ENCODE measurements around the gene GOLGB1. TPM values are rescaled to one million over a fixed set of nuclear protein-coding genes. Genes with fewer than 3 reads are reported as not detected.

GOLGB1 gene
- total RNA-seq, 6 donors from 2014 or later = 46.4 to 116 (median 51.8) TPM

Small RNA genes within 50 kb of the gene (small RNA-seq; reads per million reads assigned to genes)
- gene RNU4-62P = 0 reads per million in 4 donors

Other genes with a start within 250 kb of the GOLGB1 start
- gene POLQ, start 203.8 kb downstream of the GOLGB1 start, total RNA-seq = 1 to 10 TPM in 1 of 6 donors, under 1 TPM in 5; under 0.01 to 1.2 (median 0.46) TPM
- not detected for gene ARGFX, start 181.8 kb downstream of the GOLGB1 start, total RNA-seq
- gene FBXO40, start 156.4 kb downstream of the GOLGB1 start, total RNA-seq = not detected
- gene HCLS1, start 88.8 kb downstream of the GOLGB1 start, total RNA-seq = 100 to 1,000 TPM in 4 of 6 donors, 10 to 100 TPM in 2; 71.7 to 234 (median 110) TPM
- 10 to 100 TPM; 11.4 to 43.1 (median 19.8) TPM for gene IQCB1, start 85.3 kb upstream of the GOLGB1 start, total RNA-seq
- 10 to 100 TPM in 2 of 6 donors, 1 to 10 TPM in 4; 3.1 to 12.8 (median 7.4) TPM for gene EAF2, start 85.5 kb upstream of the GOLGB1 start, total RNA-seq
- gene SLC15A2, start 144.7 kb upstream of the GOLGB1 start, total RNA-seq = 10 to 100 TPM; 25.1 to 72.4 (median 40.8) TPM